ENCODE results near the gene PRAME. TPM values are rescaled to one million over a fixed set of nuclear protein-coding genes. Genes with fewer than 3 reads are reported as not detected.
"Not testable (repeated sequence)": the region's sequence is repeated elsewhere in the genome, so short reads cannot be mapped to it uniquely, and the experiment has no call there.

PRAME gene
- total RNA-seq, 1 experiment from 2014 or later, result 2.6 TPM

GRCh38 chr22:22533417-22533816 lies 25.6 kb downstream of the PRAME start:
- in situ Hi-C loops (cut with HindIII; ENCODE audit: low sequenced_read_pairs), result no loop called here
- no peak for DNase-seq (ENCODE audit: low spot score)

- in situ Hi-C loops (cut with HindIII; ENCODE audit: low sequenced_read_pairs); DNase-seq (ENCODE audit: low spot score): not testable (repeated sequence)
These were observed 26.5 kb downstream of the PRAME start for GRCh38 chr22:22532547-22533071.

DNA sequence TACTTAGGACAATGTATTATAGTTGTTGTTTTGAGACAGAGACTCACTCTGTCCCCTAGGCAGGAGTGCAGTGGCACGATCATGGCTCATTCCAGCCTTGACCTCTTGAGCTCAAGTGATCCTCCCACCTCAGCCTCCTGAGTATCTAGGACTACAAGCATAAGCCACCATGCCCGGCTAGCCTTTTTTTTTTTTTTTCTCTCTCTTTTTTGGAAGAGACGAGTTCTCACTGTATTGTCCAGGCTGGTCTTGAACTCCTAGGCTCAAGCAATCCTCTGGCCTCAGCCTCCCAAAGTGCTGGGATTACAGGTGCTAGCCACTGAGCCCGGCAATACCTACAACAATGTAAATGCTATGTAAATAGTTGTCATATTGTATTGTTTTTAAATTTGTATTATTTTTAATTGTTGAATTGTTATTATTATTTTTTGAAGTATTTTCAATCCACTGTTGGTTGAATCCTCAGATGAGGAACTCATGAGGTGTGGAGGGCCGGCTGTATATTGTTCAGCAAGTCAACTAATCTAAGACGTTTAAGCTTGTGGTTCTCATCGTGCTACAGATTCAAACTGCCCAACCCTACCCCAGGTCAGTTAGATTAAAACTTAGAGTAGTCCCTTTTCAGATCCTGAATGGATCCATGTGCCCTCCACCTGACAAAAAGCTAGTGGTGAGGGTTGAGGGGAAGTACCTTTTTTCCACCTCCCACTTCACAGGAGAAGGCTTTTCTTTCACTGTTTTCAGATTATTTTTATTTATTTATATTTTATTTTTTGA lies 27.1 kb downstream of the PRAME start:
- DNase-seq (ENCODE audit: low spot score), result no peak
- in situ Hi-C loops (cut with HindIII; ENCODE audit: low sequenced_read_pairs), result no loop called here

DNA sequence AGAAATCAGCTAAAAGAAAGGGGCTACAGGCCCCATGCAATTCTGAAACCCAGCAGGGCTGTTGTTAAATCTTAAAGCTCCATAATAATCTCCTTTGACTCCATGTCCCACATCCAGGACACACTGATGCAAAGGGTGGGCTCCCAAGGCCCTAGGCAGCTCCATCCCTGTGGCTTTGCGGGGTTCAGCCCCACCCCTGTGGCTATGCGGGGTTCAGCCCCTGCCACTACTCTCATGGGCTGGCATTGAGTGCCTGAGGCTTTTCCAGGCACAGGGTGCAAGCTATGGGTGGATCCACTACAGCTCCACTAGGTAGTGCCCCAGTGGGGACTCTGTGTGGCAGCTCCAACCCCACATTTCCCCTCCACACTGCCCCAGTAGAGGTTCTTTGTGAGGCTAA lies 30.3 kb downstream of the PRAME start:
- in situ Hi-C loops (cut with HindIII; ENCODE audit: low sequenced_read_pairs), result no loop called here
- DNase-seq (ENCODE audit: low spot score), result no peak

DNA sequence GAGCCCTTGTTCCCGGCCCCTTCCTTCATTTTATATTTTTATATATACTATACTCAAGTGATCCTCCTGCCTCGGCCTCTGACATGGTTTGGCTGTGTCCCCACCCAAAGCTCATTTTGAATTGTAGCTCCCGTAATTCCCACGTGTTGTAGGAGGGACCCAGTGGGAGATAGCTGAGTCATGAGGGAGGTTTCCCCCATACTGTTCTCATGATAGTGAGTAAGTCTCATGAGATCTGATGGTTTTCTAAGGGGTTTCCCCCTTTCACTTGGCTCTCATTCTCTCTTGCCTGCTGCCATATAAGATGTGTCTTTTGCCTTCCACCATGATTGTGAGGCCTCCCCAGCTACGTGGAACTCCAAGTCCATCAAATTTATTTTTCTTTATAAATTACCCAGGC lies 31.8 kb downstream of the PRAME start:
- in situ Hi-C loops (cut with HindIII; ENCODE audit: low sequenced_read_pairs), result no loop called here
- DNase-seq (ENCODE audit: low spot score), result no peak

- in situ Hi-C loops (cut with HindIII; ENCODE audit: low sequenced_read_pairs), result no loop called here
These were observed 32.7 kb downstream of the PRAME start for GRCh38 chr22:22526125-22526912.

DNA sequence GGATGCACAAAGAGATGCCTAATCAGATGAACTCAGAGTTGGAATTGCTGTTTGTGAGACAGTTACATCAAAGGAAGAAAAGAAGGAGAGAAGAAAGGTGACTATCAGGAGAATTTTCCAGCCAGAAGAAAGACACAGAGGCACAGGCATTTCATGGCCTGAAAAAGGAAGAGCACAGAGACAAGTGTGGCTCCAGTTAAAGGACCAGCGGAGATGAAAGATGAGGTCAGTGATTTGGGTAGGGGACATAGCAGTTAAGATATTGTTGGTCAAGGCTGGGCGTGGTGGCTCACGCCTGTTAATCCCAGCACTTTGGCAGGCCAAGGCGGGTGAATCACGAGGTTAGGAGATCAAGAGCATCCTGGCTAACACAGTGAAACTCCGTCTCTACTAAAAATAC lies 35.6 kb downstream of the PRAME start:
- in situ Hi-C loops (cut with HindIII; ENCODE audit: low sequenced_read_pairs), result no loop called here
- no peak for DNase-seq (ENCODE audit: low spot score)

More at GRCh38 chr22:22526125-22526912, 32.7 kb downstream of the PRAME start:
- DNase-seq (ENCODE audit: low spot score), result no peak

DNA sequence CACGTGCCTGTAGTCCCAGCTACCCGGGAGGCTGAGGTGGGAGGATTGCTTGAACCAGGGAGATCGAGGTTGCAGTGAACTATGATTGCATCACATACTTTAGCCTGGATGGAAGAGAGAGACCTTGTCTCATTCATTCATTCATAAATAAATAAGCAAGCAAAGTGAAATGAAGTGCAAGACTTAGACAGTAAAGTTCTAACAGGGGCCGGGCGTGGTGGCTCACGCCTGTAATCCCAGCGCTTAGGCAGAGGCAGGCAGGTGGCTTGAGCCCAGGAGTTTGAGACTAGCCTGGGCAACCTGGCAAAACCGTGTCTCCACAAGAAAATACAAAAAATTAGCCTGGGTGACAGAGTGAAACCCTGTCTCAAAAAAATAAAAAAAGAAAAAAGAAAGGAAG lies 37.4 kb downstream of the PRAME start:
- no peak for DNase-seq (ENCODE audit: low spot score)
- in situ Hi-C loops (cut with HindIII; ENCODE audit: low sequenced_read_pairs), result no loop called here

- DNase-seq (ENCODE audit: low spot score), result no peak
- in situ Hi-C loops (cut with HindIII; ENCODE audit: low sequenced_read_pairs), result no loop called here
These were observed 38.1 kb downstream of the PRAME start for GRCh38 chr22:22520667-22521602.

DNA sequence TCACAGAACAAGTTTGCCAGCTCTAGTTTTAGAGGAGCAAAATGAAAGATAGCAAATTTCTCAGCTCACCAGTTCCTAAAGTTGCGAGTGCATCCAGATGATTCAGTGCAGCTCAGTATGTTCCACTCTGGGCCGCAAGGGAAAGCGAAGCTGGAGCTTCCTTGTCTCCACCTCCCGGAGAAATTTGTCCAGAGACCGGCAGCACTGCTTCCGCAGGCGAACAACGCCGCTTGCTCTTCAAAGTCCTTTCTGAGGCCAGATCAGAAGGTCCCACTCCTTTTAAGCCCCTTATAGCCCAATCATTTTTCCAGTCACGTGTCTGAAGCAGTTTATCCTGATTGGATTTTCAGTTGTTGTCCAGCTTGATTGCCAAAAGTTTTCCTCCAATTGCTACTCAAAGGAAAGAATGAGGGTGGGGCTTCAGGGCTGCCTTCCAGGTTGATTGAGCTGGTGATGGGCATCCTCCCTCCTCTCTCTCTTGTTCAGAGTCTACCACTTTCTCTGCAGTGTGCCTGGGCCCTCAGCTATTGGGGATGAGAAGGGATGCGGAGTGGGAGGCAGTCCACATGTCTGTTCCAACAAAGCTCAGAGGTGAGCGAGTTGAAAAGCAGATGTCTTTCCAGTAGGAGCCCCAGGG lies 38.9 kb downstream of the PRAME start, which contains the start of gene ZNF280A:
TSS of gene ZNF280A (minus strand) at position 251 of the 637 bp plus-strand sequence. CDS start 4,640 bp downstream, outside the sequence.
- DNase-seq (ENCODE audit: low spot score), result no peak
- in situ Hi-C loops (cut with HindIII; ENCODE audit: low sequenced_read_pairs), result no loop called here

GRCh38 chr22:22519591-22519990 lies 39.5 kb downstream of the PRAME start:
- DNase-seq (ENCODE audit: low spot score), result no peak
- in situ Hi-C loops (cut with HindIII; ENCODE audit: low sequenced_read_pairs), result no loop called here

GRCh38 chr22:22516992-22517391 lies 42.1 kb downstream of the PRAME start:
- no peak for DNase-seq (ENCODE audit: low spot score)
- in situ Hi-C loops (cut with HindIII; ENCODE audit: low sequenced_read_pairs), result no loop called here

DNA sequence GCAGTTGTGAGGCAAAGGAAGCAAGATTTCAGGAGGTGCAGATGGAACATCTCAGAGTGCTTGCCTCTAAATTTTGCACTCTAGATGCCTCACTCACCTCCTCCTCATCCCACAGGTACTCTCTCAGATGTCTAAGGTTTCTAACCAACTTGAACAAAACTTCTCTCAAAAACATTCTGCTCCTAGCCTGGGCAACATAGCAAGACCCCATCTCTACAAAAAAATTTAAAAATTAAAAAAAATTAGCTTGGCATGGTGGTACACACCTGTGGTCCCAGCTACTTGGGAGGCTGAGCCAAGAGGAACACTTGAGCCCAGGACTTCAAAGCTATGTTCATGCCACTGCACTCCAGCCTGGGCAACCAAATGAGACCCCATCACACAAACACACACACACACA lies 43.2 kb downstream of the PRAME start:
- DNase-seq (ENCODE audit: low spot score), result no peak

GRCh38 chr22:22514431-22514830 lies 44.6 kb downstream of the PRAME start:
- in situ Hi-C loops (cut with HindIII; ENCODE audit: low sequenced_read_pairs); DNase-seq (ENCODE audit: low spot score): not testable (repeated sequence)

More for the DNA sequence above, 43.2 kb downstream of the PRAME start:
- in situ Hi-C loops (cut with HindIII; ENCODE audit: low sequenced_read_pairs), result no loop called here

DNA sequence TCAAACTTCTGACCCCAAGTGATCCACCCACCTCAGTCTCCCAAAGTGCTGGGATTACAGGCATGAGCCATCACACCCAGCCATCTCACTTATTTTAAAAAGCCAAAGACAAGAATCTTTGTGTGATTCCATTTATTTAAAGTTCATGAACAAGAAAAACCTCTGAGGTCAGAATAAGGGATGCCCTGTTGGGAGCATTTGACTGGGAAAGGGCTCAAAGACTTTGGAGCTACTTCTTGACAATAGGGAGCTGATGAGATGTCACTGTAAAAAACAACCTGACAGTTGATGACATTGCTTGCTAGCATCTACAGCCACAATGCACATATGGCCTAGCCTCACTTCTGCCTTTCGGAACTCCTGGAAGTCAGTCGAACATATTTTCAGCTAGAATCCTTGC lies 45.4 kb downstream of the PRAME start:
- no peak for DNase-seq (ENCODE audit: low spot score)
- in situ Hi-C loops (cut with HindIII; ENCODE audit: low sequenced_read_pairs), result no loop called here

GRCh38 chr22:22512951-22513350 lies 46.1 kb downstream of the PRAME start:
- DNase-seq (ENCODE audit: low spot score), result no peak
- in situ Hi-C loops (cut with HindIII; ENCODE audit: low sequenced_read_pairs), result no loop called here

DNA sequence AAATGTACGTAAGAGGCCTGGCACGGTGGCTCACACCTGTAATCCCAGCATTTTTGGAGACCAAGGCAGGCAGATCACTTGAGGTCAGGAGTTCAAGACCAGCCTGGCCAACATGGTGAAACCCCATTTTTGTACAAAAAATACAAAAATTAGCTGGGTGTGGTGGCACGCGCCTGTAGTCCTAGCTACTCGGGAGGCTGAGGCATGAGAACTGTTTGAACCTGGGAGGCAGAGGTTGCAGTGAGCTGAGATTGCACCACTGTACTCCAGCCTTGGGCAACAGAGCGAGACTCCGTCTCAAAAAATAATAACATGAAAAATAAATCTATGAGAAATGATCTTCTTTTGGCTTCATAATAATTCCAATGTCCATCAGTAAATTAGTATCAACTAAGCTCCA lies 48.2 kb downstream of the PRAME start:
- in situ Hi-C loops (cut with HindIII; ENCODE audit: low sequenced_read_pairs); DNase-seq (ENCODE audit: low spot score): not testable (repeated sequence)

- in situ Hi-C loops (cut with HindIII; ENCODE audit: low sequenced_read_pairs), result not testable (repeated sequence)
These were observed 49.2 kb downstream of the PRAME start for GRCh38 chr22:22509912-22510311.

More at GRCh38 chr22:22509912-22510311, 49.2 kb downstream of the PRAME start:
- DNase-seq (ENCODE audit: low spot score), result not testable (repeated sequence)
